Measurements from ENCODE around the gene FFAR1. TPM values are rescaled to one million over a fixed set of nuclear protein-coding genes. Genes with fewer than 3 reads are reported as not detected.

The FFAR1 gene
- polyA plus RNA-seq, 1 donor (not counting 4 experiments of a cell fraction or from before 2014, with no cell fraction given) = not detected

DNA sequence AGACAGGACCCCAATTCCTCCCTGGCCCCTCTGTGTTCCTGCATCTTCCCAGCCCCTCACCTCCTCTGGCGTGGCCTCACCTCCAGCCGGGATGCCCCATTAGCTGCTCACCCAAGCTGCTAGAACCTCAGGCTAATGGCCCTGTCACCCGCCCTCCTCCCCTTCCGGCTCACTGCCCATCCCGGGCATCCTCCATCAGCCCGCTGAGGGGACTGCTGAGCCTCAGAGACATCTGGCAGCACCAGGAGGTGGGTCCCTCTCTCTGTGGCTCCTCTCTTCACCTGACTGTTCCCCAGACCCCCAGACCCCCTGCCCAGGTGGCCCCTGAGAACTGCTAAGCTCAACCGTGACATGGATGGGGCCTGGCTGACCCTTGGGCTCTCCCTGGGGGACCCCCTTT is 2.9 kb downstream of the FFAR1 start:
- Histone ChIP-seq H3K36me3 (ENCODE audit: control insufficient read depth in 2 of 2, extremely low read depth in 1 of 2, insufficient read depth in 2 of 2, low read length in 2 of 2) (no peaks in the 10 kb centered on the region), H3K27ac (ENCODE audit: control insufficient read depth, insufficient read depth, low read length) (no peak overlapping the region), H3K9ac (ENCODE audit: control insufficient read depth, extremely low read depth, insufficient read depth, low read length) (no peak overlapping the region), H3K9me1 (ENCODE audit: control insufficient read depth, extremely low read depth, insufficient read depth, low read length) (no peaks in the 10 kb centered on the region), H3K4me2 (ENCODE audit: control insufficient read depth, extremely low read depth, insufficient read depth, low read depth, low read length) (no peak overlapping the region), H4K20me1 (ENCODE audit: control insufficient read depth, extremely low read depth, insufficient read depth, low read length) (no peaks in the 10 kb centered on the region), H3K27me3 (ENCODE audit: control insufficient read depth, extremely low read depth, insufficient read depth, low read length) (peaks cover 18% of the 10 kb centered on the region), H2AFZ (ENCODE audit: control insufficient read depth, low read length) (no peak overlapping the region), H3K4me1 (ENCODE audit: control insufficient read depth, extremely low read depth, insufficient read depth, low read length) (no peaks in the 10 kb centered on the region), H3K4me3 (ENCODE audit: control insufficient read depth in 2 of 3, extremely low read depth in 1 of 3, insufficient read depth in 2 of 3, low read depth in 1 of 3, low read length in 3 of 3) (no peak overlapping the region), H3K9me3 (ENCODE audit: control insufficient read depth, low read depth, low read length) (no peaks in the 10 kb centered on the region), H3K79me2 (ENCODE audit: control insufficient read depth, insufficient read depth, low read length) (no peaks in the 10 kb centered on the region)
- dilution Hi-C loops (cut with MboI; ENCODE audit: extremely low pct_ligation_motif_present, low sequenced_read_pairs) = loop anchor here (5.0 kb wide), 1 partner anchor 82 kb away; no protein-coding TSS in a partner anchor
- FAIRE-seq (no peak), DNase-seq (ENCODE audit: low read depth, low spot score) (no peak)
- TF ChIP-seq EZH2 (IDR thresholded peaks at IDR 0.05; ENCODE audit: low read length) (no peak), CTCF (optimal IDR thresholded peaks at IDR 0.05 in 1 of 3, IDR thresholded peaks at IDR 0.05 in 1 of 3, conservative IDR thresholded peaks at IDR 0.05 in 1 of 3; ENCODE audit: extremely low read depth in 1 of 3, insufficient read depth in 2 of 3, low read length in 3 of 3) (no peak)

DNA sequence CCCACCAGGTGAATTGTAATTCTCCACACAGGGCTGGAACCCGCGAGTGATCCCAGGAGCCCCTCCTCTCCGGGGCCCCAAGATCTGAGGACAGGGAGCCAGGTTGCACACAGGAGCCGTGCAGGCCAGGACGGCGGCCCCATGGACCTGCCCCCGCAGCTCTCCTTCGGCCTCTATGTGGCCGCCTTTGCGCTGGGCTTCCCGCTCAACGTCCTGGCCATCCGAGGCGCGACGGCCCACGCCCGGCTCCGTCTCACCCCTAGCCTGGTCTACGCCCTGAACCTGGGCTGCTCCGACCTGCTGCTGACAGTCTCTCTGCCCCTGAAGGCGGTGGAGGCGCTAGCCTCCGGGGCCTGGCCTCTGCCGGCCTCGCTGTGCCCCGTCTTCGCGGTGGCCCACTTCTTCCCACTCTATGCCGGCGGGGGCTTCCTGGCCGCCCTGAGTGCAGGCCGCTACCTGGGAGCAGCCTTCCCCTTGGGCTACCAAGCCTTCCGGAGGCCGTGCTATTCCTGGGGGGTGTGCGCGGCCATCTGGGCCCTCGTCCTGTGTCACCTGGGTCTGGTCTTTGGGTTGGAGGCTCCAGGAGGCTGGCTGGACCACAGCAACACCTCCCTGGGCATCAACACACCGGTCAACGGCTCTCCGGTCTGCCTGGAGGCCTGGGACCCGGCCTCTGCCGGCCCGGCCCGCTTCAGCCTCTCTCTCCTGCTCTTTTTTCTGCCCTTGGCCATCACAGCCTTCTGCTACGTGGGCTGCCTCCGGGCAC is 3.9 kb downstream of the FFAR1 start:
- H3K4me2 ChIP-seq (ENCODE audit: control insufficient read depth, extremely low read depth, insufficient read depth, low read depth, low read length) = no peak overlapping the region
- no peaks in the 10 kb centered on the region for H4K20me1 ChIP-seq (ENCODE audit: control insufficient read depth, extremely low read depth, insufficient read depth, low read length)
- dilution Hi-C loops (cut with MboI; ENCODE audit: extremely low pct_ligation_motif_present, low sequenced_read_pairs) = loop anchor here (5.0 kb wide), 1 partner anchor 81 kb away; no protein-coding TSS in a partner anchor
- no peak for TF ChIP-seq CTCF (optimal IDR thresholded peaks at IDR 0.05 in 1 of 3, IDR thresholded peaks at IDR 0.05 in 1 of 3, conservative IDR thresholded peaks at IDR 0.05 in 1 of 3; ENCODE audit: extremely low read depth in 1 of 3, insufficient read depth in 2 of 3, low read length in 3 of 3)
- TF ChIP-seq EZH2 (IDR thresholded peaks at IDR 0.05; ENCODE audit: low read length) = no peak
- no peaks in the 10 kb centered on the region for H3K79me2 ChIP-seq (ENCODE audit: control insufficient read depth, insufficient read depth, low read length)
- no peak overlapping the region for H3K4me3 ChIP-seq (ENCODE audit: control insufficient read depth in 2 of 3, extremely low read depth in 1 of 3, insufficient read depth in 2 of 3, low read depth in 1 of 3, low read length in 3 of 3)
- no peak overlapping the region for H2AFZ ChIP-seq (ENCODE audit: control insufficient read depth, low read length)
- H3K9me1 ChIP-seq (ENCODE audit: control insufficient read depth, extremely low read depth, insufficient read depth, low read length) = no peaks in the 10 kb centered on the region
- FAIRE-seq (no peak), DNase-seq (ENCODE audit: low read depth, low spot score) (no peak)
- H3K36me3 ChIP-seq (ENCODE audit: control insufficient read depth in 2 of 2, extremely low read depth in 1 of 2, insufficient read depth in 2 of 2, low read length in 2 of 2) = no peaks in the 10 kb centered on the region
- no peaks in the 10 kb centered on the region for H3K4me1 ChIP-seq (ENCODE audit: control insufficient read depth, extremely low read depth, insufficient read depth, low read length)
- H3K9me3 ChIP-seq (ENCODE audit: control insufficient read depth, low read depth, low read length) = no peaks in the 10 kb centered on the region
- no peak overlapping the region for H3K9ac ChIP-seq (ENCODE audit: control insufficient read depth, extremely low read depth, insufficient read depth, low read length)
- no peak overlapping the region for H3K27ac ChIP-seq (ENCODE audit: control insufficient read depth, insufficient read depth, low read length)
- peaks cover 15% of the 10 kb centered on the region for H3K27me3 ChIP-seq (ENCODE audit: control insufficient read depth, extremely low read depth, insufficient read depth, low read length)

Data from keratinocyte (primary cell).